Stimulated activated CD4-positive, alpha-beta T cell treated with anti-CD3 and anti-CD28 coated beads, Interleukin-1b, Interleukin-23, amount 100 ng/mL, for 24 hours (primary cell): ENCODE results near the gene MOSPD3.
A peak's percentile ranks its signal among the peaks of the same experiment; 100 is the strongest.

Experiments
- DNase-seq, 4 experiments: peaks; one replicate each; pipeline ENCODE4 v3.0.0-alpha.2; 2020; ENCODE audit warnings: low read depth in 4 of 4, low spot score in 1 of 4

MOSPD3 gene

DNA sequence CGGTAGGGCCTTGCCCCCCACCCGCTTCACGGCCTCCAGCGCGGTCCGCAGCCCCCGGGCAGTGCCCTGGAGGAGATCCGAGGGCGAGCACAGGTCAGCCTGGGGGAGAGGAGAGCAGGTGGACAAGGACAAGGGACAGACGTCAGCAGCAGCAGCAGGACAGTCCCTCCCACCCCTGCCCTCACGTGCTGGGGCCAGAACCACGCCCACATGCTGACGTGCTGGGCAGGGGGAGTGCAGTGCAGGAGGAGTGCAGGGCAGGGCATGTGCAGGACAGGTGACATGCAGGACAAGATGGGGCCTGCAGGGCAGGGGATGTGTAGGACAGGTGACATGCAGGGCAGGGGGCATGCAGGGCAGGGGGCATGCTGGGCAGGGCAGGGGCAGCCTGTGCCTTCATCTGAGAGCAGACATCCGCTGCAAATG, 37.1 kb upstream of the MOSPD3 start:
- DNase-seq: no peak

DNA sequence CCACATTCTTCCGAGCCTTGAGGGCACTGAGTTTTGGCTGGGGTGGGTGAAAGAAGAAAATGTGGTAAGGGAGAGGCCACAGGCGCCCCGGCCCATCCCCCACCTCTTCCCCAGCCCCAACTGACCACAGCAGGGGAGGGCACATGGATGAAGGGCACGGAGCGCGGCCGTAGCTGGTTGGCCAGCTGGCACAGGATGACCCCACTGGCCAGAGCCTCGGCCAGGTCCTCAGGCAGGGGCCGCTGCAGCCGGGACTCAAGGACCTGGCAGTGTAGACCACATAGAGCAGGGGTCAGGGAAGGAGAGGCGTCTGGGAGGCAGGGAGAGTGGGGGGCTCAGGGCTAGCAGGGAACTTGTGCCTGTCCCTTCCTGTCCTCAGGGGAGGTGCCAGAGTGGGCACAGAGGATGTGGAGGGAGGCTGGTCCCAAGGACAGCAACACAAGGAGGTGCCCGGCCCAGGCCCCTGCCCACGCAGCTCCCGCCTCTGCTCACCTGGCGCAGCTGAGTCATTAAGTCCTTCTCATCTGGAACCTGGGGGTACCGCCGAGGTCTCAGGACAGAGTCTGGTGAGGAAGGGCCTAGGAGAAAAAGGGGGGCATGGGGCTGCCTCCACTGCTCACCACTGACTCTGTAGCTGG, 36.5 kb upstream of the MOSPD3 start:
- no peak for DNase-seq

DNA sequence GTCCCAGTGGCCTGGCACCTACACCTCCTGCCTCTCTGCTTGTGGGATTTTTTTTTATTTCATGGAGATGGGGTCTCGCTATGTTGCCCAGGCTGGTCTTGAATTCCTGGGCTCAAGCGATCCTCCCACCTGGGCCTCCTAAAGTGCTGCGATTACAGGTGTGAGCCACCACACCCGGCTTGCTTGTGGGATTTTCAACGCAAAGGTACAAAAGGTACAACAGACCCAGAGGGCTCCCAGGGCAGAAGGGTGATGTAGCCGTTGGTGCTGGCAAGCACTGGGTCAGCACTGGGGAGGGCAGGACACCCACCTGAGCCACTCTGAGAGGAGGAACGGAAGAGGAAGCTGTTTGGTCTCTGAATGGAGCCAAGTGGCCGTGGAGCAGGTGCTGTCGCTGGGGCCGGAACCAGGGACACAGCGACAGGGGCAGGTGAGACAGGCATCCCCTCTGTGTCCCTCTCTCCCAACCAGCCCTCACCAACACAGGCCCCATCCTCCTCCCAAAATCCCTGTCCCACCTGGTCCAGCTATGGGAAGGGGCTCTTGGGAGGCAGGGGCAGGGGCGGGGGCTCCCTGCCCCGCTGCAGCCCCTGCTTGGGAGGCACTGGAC, 35.9 kb upstream of the MOSPD3 start:
- DNase-seq: no peak

DNA sequence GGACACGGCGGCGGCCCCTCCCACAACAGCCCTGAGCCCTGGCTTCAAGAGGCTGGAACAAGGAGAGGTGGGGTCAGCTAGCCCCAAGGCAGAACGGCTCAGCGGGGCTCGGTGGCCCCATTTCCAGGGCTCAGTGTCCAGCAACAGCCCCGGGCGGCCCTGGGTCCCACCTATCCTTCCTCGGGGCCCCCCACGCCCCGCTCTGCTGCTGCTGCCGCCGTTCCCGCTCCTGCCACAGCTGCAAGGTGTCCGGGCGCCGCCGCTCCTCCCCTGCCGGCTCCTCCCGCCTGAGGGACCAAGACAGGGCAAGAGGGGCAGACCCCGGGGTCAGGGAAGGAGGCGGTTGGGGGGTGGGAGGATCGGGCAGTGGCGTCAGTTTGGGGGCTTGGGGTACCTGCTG, 35.2 kb upstream of the MOSPD3 start:
- DNase-seq: no peak

DNA sequence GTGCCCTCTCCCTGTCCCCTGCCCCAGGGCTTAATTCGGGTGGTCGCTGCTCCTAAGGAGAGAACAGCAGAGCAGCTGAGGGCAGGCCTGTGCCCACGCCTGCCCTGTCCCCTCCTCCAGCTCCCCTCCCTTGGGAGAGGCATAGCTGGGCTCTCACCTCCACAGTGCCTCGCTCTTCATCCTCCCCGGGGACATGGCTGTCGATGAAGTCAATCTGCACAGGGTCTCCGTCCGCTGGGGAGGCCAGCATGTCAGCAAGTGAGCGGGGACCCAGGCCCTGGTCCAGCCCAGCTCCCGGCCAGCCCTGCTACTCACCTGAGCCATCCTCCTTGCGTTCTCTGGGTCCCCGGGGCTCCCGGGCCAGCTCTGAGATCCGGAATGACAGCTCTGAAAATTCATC, 34.8 kb upstream of the MOSPD3 start:
- DNase-seq: no peak

DNA sequence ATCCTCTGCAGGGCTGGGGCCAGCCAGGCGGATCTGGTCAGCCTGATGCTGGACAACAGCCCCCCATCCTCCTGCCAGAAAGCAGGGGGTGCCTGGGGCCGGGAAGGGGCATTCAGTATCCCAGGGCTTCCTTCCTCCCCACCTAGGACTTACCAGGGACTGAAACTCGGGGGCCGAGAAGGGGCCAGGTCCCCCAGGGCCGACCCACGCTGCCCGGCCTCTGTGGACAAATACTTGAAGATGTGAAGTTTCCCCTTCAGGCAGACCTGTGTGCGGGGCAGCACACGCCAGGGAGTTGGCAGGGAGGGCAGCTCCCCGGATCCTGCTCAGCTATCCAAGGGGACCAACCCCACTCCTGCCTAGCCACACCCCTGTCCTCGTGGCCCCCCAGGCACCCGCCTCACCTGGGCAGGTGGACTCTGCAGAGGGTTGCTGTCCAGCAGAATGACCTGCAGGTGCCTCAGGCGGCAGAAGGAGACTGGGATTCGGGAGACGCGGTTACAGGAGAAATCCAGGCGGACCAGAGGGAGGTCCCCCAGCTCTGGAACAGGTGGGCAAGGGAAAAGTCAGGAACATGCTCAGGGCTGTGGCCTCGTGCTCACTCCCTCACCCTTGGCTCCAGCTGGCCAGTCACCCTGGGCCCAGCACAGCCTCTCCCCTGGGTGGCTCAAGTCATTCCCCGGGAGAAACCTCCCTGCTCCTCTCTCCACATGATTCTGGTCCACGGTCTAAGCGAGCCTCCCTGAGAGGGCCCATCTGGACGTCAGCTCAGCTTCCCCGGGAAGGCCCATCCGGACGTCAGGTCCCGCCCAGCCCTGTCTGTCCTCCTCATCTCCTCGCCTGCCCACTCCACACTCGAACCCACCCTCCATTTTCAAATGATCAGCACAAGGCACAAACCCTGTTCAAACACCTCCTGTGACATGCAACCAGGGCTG, 33.8 kb upstream of the MOSPD3 start:
- DNase-seq: no peak

DNA sequence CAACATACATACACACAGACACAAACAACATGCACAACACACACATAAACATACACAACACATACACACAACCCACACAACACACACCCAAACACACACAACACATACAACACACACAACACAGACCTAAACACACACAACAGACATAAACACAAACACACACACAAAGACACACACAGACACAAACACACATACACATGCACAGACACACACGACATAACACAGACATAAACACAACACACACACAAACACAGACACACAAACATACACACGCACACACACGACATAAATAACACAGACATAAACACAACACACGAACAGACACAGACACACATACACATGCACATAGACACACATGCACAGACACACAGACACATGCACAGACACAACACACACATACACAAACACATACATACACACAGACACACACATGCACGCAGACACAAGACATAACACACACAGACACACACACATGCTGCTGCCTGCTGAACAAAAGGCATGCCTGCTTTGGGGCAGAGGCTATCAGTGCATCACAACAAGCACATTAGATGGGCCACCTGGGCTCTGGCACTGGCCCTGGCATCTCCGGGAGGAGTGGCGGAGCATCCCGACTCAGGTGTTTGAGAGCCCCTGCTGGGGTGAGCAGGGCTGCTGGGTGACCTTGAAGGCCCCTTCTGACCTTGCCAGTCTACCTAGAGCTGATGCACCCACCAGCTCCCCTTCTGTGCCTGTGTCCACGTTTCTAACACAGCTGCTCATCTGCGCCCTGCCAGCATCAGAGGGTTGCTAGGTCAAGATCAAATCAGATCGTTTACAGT, 31.7 kb upstream of the MOSPD3 start:
- no peak for DNase-seq

DNA sequence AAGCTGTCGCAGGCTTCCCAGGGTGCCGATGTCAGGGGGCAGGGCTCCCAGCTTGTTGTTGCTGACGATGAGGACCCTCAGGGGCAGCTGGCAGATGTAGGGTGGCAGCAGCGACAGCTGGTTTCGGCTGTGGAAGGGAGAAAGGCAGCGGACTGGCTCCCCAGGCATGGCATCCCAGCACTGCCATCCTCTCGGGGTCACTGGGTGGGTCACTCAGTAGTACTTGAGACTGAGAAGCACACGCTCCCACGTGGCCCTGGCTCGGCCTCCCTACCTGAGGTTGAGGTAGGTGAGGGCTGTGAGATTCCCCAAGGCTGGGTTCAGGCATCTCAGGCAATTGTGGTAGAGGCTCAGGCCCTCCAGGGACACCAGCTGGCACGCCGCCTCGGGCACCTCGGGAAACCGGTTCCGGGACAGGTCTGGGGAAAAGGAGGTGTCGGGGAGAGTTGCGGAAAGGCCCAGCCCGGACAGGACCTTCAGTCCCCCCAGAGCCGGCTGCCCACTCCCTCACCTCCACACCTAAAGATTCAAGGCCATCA, 30.2 kb upstream of the MOSPD3 start:
- DNase-seq: no peak

DNA sequence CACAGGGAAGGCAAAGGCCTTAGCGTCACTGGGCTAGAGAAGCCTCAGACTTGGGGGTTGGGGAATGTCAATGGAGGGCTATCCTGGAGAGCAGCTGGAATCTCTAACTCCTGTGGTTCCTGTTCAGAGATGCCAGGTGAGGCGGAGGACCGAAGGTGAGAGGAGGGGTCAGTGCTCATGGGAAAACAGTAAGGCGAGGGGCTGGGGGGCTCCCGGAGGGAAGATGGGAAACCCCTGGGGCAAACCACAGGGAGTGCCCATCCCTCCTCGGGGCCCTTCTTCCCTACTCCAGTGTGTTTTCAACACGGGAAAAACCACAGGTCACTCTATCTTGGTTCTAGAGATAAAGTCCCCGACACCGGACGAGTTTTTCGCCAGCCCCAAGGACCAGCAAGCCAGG, 29.7 kb upstream of the MOSPD3 start:
- DNase-seq: no peak

DNA sequence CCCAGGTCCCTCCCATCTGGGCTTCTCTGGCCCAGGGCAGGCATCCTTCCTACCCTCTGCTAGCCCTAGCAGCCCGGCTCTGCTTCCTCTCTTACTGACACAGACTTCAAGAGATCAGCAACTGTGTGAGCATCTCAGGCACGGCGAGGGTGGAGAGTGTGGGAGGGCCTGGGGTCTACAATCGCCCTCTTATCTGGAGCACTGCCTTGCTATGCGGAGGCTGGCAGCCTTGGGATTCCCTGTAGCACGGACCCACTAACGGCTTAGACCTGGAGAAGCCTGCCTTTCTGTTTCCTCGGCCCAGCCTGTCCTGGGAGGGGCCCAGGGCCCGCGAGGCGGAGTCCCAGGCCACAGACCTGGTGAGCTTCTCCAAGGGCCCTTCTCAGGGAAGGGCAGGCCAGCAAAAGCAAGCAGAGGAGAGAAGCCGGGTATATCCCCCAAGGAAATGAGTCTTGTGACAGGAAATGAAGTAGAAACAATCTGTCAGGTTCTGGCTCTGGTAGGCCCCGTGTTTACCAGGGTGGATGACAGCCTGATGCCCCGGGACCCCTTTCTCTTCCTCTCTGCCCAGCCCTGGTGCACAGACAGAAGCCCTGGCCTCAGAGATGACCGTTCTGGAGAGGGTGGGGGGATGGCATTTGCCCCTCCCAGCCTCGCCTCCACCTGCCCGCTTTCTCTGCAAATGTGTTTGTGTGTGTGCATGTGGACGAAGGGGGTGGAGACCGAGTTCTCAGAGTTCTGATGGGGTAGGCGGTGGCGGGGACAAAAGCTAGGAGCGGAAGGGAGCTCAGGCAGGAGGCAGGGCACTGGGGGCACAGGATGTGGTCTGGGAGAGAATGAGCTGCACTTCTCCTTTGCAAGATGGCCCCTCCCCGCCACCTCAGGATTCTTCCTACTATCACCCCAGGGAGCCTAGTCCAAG, 28.9 kb upstream of the MOSPD3 start:
- DNase-seq: peak in 2 of 4 experiments; percentile 45 to 67

DNA sequence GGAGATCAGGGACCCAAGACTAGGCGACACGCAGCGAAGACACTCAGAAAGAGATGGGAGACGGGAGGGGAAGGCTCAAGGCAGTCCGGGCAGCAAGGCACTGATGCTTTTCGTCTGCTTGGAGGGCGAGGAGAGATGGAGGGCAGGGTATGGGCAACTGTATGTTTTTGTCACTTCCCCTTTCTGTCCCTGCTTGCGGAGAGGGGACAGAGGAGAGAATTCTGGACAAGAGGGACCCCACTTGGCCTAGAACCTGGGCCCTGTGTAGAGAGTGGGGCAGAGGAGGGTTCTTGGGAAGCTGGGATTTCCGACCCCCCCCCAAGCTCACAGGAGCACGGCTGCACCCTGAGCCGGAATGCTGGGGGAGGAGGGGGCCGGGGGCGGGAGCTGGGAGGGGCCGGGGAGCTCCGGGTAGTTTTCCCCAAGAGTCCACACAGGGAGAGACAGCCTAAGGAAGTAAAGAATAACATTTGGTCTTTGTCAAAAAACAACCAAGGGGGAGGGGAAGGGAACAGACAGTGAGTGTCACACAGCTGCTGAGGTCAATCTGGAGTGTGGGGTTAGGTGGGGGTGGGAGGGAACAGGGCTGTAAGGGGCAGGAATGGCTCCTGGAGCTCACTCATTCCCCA, 28.2 kb upstream of the MOSPD3 start:
- no peak for DNase-seq

DNA sequence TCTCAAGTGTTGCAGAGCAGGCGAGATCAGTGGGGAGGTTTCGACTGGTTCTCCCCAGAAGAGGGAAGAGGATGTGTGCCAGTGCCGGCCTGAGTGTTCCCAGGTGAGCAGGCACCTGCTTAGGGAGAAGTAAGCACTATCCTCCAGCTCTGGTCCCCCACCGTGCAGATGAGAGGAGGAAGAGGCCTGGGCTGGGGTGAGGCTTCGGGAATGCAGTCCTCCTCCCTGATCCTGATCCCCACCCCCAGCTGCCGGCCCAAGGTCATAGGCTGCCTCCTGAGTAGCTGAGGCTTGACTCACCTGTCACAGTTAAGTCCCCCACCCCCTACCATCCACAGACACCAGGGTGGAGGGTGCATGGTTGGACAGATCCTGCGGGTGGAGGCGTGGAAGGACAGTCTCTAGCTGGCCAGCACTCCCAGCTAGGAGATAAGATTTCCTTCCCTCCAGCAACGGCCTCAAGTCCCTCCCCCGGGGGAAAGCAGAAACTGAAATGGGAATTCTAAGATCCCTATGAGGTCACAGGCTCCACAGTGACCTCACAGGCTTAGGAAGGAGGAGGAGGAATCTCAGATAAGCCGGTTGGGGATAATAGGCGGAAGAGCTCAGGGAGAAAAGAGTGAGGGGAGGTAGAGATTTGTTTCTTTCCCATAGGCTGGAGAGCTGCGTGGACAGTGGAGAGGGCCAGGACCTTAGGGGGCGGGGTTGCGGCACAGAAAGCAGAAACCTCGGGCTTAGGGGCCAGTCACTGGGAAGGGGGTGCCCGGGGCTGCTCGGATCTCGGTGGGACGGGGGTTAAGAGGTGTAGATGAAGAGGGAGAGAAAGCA, 27.4 kb upstream of the MOSPD3 start:
- DNase-seq: no peak

DNA sequence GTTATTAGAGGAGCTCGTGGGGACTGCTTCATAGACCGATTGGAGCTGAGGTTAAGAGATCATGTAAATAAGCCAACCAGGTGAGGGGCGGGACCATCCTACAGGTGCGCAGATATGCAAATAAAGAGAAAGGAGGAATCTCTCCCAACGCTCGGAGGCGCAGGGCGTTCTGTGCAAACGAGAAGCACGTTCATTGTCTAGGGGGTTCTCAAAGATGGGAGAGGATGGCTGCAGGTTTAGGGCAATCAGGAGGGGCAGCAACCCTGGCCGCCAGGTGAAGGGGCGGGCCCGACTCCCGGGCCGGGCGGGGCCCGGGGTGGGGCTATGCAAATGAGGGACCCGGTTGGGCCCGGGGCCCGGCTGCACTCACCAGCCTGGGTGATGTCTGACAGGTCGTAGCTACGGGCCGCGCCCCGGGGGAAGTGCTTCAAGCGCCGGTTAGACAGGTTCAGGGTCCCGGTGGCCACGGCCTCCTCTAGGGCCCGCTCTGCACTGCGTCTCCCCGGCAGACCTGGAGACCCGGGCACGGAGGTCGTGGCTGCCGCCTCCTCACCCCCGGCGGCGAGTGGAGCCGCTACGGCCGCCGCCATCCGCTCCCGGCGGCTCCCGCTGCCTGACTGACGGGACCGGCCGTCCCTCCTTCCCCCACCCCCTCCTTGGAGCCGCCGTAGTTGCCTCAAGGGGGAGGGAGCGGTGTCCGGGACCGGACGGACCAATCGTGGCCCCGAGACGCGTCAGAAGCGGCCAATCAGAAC, 26.7 kb upstream of the MOSPD3 start, which contains the start of gene LRCH4:
TSS of gene LRCH4 (minus strand) at position 619 of the 755 bp plus-strand sequence. CDS start at position 590, 29 bp downstream.
- peak in 1 of 4 experiments; percentile 46 for DNase-seq

DNA sequence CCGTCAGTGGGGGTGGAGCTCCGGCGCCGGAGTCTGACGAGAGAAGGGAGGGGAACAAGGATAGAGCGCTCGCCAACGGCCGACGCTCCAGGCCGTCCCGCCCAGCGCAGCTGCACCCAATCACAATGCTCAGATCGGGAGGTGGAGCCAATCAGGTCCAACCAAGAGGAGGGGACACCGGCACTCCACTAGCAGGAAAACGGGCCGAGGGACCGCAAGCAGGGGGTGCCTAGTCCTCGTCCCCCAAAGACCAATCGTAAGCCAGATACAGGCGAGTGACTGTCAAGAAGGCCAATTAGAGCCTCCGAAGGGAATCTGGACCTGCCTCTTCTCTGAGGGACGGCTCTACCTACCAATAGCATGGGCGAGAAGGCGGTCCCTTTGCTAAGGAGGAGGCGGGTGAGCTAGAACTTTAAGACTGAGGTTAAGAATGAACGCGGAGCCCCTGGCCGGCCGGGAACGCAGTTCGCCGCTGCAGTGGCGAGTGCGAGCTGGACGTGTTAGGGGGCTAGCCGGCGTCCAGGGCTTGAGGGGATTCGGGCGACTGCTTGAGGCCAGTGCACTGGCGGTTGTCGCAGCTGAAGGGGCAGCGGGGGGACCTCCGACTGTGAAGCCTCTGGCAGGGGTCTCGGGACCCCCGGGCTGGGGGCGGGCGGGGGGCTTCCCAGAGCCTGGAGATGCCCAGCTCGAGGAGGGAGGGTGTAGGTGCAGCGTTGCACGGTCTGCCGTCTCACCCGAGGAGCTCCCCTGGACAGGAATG, 25.9 kb upstream of the MOSPD3 start, which contains the start of gene FBXO24:
TSS of gene FBXO24 (plus strand) at position 63 of the 760 bp plus-strand sequence. CDS start at position 361, 298 bp downstream.
- DNase-seq: peak; percentile 94 to 99 (median 98)

DNA sequence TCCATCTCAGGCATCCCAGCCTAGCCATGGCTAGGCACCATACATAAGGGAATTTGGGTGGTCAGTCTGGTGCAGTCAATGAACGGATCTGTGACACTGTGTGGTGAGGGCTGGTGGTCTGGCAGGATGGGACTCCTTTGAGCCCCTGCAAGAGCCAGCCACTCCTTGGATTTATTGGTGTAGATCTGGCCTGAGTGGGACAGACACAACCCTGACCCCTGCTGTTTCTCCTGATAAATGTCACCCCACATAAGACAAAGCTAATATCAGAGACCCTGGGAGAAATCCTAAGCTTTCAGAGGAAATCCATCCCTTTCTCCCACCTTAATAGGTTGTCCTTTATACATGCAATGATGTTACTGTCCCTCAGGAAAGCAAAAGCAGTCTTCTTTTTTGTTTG, 23.9 kb upstream of the MOSPD3 start:
- no peak for DNase-seq

DNA sequence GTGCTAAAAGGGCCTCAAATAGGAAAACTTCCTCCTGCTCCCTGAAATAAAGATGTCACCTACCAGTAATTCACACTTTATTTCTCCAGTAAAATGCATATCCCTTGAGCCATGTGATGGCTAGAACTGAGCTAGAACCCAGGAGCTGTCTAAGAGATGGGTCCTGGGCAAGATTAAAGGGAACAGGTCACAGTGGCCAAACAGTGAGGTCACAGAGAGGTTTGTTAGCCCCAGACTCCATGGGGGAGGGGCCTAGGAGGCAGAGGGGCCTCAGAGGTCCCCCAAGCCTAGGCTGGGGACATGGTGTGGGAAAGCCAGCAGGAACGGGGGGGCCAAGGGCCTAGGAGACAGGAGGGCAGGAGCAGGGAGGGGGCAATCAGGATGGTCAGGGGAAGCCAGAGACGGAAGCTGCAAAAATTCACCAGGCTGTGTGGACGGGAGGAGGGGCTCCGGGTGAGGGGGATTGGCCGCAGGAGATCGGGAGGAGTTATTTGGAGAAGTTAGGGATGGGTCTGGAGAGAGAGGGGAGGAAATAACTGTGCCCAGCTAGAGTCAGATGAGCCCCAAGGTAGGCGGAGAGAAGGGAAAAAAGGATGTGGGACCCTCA, 22.9 kb upstream of the MOSPD3 start:
- no peak for DNase-seq
